Right atrium auricular region (tissue), 2 donors: ENCODE results near the gene ZNF296. TPM values are rescaled to one million over a fixed set of nuclear protein-coding genes. Genes with fewer than 3 reads are reported as not detected.

Experiments
- DNase-seq: peaks from one replicate; pipeline ENCODE4 v3.0.0-alpha.2; 2019; ENCODE audit warnings: low spot score
- H3K27ac ChIP-seq, 2 donors: fragments of 200-600 bp; sonication (generic); 1 replicate in 1 of 2; 2 replicates in 1 of 2; pipeline ENCODE4 v1.5.1; 2016 to 2019
- H3K27me3 ChIP-seq, 2 donors: fragments of 200-600 bp; sonication (generic); one replicate each; pipeline versions ENCODE4 v1.5.1 to v1.6.0; 2017 to 2019
- H3K36me3 ChIP-seq: fragments of 200-600 bp; sonication (generic); one replicate; pipeline ENCODE4 v1.5.1; 2016
- H3K4me1 ChIP-seq, 2 donors: fragments of 200-600 bp; sonication (generic); one replicate each; pipeline versions ENCODE4 v1.5.1 to v1.6.0; 2017 to 2019
- H3K4me3 ChIP-seq, 2 donors: fragments of 200-600 bp; sonication (generic); 1 replicate in 1 of 2; 2 replicates in 1 of 2; pipeline ENCODE4 v1.5.1; 2017 to 2019; ENCODE audit warnings: mild to moderate bottlenecking in 1 of 2, moderate library complexity in 1 of 2
- H3K9me3 ChIP-seq, 2 donors: fragments of 200-600 bp; sonication (generic); one replicate each; pipeline ENCODE4 v1.5.1; 2019
- CTCF ChIP-seq, 2 donors: fragments of 200-600 bp; sonication (generic); IDR thresholded peaks; one replicate each; pipeline ENCODE4 v1.5.1; 2019; ENCODE audit warnings: antibody characterized with exemption in 2 of 2
- total RNA-seq, 2 donors: library from RNA; depleted of rRNA; stranded (reverse); fragments of >200 nt; gene quantifications; one replicate each; pipeline ENCODE4 v1.1.0, GENCODE V29; 2016

Gene ZNF296
- total RNA-seq, 2 donors from 2014 or later: 0.43 TPM; not detected in 1

DNA sequence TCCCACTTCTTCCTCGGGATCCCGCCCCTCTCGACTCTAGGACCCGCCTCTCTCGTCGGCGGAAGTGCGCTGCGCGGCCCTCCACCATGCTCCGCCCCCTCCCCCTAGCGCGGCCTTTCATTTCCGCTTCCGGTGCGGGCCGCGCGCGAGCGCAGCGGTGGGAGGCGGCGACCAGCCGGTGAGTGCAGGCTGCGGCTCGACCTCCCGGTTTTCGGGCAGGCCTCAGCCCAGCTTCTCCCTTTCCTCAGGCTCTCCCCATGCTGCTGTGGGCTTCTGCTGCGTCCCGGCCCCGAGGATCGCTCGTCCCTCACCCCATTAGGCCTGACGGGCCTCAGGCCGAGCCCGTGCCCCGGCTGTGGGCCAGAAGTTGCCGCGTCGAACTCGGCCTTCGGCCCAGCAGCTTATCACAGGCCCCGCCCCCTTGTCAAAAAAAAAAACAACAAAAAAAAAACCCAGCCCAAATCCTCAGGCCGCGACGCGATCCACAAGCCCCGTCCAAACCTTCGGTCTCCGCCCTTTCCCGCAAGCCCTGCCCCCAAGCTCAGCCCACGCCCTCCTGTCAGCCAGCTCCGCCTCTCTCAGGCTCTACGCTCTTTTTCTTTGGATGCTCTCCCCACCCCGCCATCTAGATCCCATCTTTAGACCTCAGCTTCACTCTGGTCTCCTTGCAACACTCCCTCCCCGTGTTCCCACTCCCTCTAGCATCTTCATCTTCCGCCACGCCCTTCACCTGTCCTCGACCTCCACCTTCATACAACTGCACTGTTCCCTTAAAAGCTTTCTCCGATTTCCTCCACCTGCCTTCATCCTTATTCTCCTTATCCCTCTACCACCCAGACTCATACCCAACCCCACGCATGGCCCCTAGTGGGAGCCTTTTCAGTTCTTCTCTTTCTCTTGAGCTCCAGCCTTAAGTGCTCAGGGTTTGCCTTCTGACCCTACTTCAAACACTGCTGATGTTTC is 37.1 kb downstream of the ZNF296 start, which contains the start of gene CLASRP:
Gene CLASRP (plus strand): TSS at position 115 of the 963 bp plus-strand sequence. CDS start 1,168 bp downstream, outside the sequence.
- peak within 1 kb of the TSS; percentile 93 to 95 for H3K27ac ChIP-seq
- H3K4me1 ChIP-seq: peaks cover 0 to 38% of the 10 kb centered on the region in 2 donors
- H3K36me3 ChIP-seq: peaks cover 38% of the 10 kb centered on the region
- H3K27me3 ChIP-seq: no peaks in the 10 kb centered on the region
- DNase-seq: peak; percentile 89
- H3K9me3 ChIP-seq: no peaks in the 10 kb centered on the region
- peak in 1 of 2 donors; percentile 26 for TF ChIP-seq CTCF (IDR thresholded peaks at IDR 0.05)
- peak within 1 kb of the TSS; percentile 91 to 93 for H3K4me3 ChIP-seq

DNA sequence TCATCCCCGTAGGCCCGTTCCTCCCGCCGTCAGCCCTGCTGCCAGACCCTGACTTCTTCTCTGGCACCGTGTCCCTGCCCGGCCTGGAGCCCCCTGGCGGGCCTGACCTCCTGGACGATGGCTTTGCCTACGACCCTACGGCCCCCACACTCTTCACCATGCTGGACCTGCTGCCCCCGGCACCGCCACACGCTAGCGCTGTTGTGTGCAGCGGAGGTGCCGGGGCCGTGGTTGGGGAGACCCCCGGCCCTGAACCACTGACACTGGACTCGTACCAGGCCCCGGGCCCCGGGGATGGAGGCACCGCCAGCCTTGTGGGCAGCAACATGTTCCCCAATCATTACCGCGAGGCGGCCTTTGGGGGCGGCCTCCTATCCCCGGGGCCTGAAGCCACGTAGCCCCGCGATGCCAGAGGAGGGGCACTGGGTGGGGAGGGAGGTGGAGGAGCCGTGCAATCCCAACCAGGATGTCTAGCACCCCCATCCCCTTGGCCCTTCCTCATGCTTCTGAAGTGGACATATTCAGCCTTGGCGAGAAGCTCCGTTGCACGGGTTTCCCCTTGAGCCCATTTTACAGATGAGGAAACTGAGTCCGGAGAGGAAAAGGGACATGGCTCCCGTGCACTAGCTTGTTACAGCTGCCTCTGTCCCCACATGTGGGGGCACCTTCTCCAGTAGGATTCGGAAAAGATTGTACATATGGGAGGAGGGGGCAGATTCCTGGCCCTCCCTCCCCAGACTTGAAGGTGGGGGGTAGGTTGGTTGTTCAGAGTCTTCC is 38.7 kb downstream of the ZNF296 start:
- no peak for TF ChIP-seq CTCF (IDR thresholded peaks at IDR 0.05)
- no peak for DNase-seq
- H3K4me1 ChIP-seq: peaks cover 0 to 38% of the 10 kb centered on the region in 2 donors
- H3K27me3 ChIP-seq: no peaks in the 10 kb centered on the region
- no peaks in the 10 kb centered on the region for H3K9me3 ChIP-seq
- peaks cover 23% of the 10 kb centered on the region for H3K36me3 ChIP-seq
- H3K4me3 ChIP-seq: no peak overlapping the region
- H3K27ac ChIP-seq: no peak overlapping the region

DNA sequence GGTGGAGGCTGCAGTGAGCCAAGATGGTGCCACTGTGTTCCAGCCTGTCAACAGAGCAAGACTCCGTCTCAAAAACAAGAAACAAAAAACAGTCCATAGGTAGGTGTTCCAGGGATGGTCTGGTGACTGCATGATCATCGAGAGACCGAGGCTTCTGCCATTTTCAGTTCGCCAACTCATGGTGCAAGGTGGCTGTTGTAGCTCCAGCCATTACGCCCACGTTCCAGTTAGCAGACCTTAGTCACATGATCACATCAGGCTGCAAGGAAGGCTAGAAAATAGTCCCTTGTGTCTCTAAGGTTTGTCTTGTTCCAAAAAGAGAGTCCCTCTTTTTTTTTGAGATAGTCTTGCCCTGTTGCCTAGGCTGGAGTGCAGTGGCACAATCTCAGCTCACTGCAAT is 40.5 kb downstream of the ZNF296 start:
- no peak for TF ChIP-seq CTCF (IDR thresholded peaks at IDR 0.05)
- no peaks in the 10 kb centered on the region for H3K9me3 ChIP-seq
- peaks cover 0 to 20% of the 10 kb centered on the region in 2 donors for H3K4me1 ChIP-seq
- H3K27ac ChIP-seq: no peak overlapping the region
- H3K27me3 ChIP-seq: no peaks in the 10 kb centered on the region
- no peak overlapping the region for H3K4me3 ChIP-seq
- peaks cover 6% of the 10 kb centered on the region for H3K36me3 ChIP-seq
- no peak for DNase-seq

DNA sequence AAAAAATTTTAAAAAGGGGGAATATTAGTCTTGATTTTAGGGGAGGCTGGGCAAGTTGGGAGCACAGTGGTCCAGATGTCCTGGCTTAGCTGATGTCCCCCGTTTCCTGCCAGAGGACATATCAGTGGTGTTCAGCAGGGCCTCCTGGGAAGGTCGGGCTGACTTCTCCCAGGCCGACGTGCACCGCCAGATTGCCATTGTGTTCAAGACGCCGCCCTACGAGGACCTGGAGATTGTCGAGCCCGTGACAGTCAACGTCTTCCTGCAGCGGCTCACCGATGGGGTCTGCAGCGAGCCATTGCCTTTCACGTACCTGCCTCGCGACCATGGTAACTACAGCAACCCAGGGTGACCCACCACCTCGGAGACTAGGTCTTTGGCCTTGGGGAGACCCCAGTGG is 43.9 kb downstream of the ZNF296 start:
- no peaks in the 10 kb centered on the region for H3K27me3 ChIP-seq
- DNase-seq: no peak
- no peaks in the 10 kb centered on the region for H3K9me3 ChIP-seq
- H3K4me3 ChIP-seq: no peak overlapping the region
- no peak for TF ChIP-seq CTCF (IDR thresholded peaks at IDR 0.05)
- no peaks in the 10 kb centered on the region for H3K4me1 ChIP-seq
- H3K36me3 ChIP-seq: peaks cover 19% of the 10 kb centered on the region
- no peak overlapping the region for H3K27ac ChIP-seq

- no peak for TF ChIP-seq CTCF (IDR thresholded peaks at IDR 0.05)
- peaks cover 19% of the 10 kb centered on the region for H3K36me3 ChIP-seq
- H3K4me1 ChIP-seq: no peaks in the 10 kb centered on the region
- H3K4me3 ChIP-seq: no peak overlapping the region
- DNase-seq: no peak
- H3K9me3 ChIP-seq: no peaks in the 10 kb centered on the region
- H3K27me3 ChIP-seq: no peaks in the 10 kb centered on the region
- H3K27ac ChIP-seq: no peak overlapping the region
These were observed 45.5 kb downstream of the ZNF296 start for GRCh38 chr19:45030825-45031224.
